HG03439 (cell line): Measurements from ENCODE around the gene FGF6.

Source experiments
- ATAC-seq: cut with Tn5 transposase; IDR thresholded peaks from one replicate; pipeline ENCODE4 v1.9.1; 2021; ENCODE audit warnings: mild to moderate bottlenecking, moderate library complexity; ENCODE audit not compliant: unreplicated experiment

The FGF6 gene

GRCh38 chr12:4448371-4448940 lies 2.8 kb upstream of the FGF6 start:
- no peak for ATAC-seq

- ATAC-seq: no peak
Measured at GRCh38 chr12:4447151-4447550, 1.5 kb upstream of the FGF6 start.

GRCh38 chr12:4446335-4446734 lies 720 bp upstream of the FGF6 start:
- no peak for ATAC-seq

GRCh38 chr12:4444031-4444430 lies 1.6 kb downstream of the FGF6 start:
- ATAC-seq: no peak

- no peak for ATAC-seq
Measured at GRCh38 chr12:4443616-4444015, 2.0 kb downstream of the FGF6 start.

GRCh38 chr12:4441355-4442335 lies 4.0 kb downstream of the FGF6 start:
- ATAC-seq: no peak

- no peak for ATAC-seq
Measured at GRCh38 chr12:4440187-4440941, 5.3 kb downstream of the FGF6 start.

GRCh38 chr12:4439736-4440135 lies 5.9 kb downstream of the FGF6 start:
- ATAC-seq: no peak

GRCh38 chr12:4438834-4439596 lies 6.6 kb downstream of the FGF6 start:
- no peak for ATAC-seq

GRCh38 chr12:4435537-4435936 lies 10.1 kb downstream of the FGF6 start:
- ATAC-seq: no peak

- no peak for ATAC-seq
Measured at GRCh38 chr12:4434706-4435425, 10.7 kb downstream of the FGF6 start.

GRCh38 chr12:4434301-4434700 lies 11.3 kb downstream of the FGF6 start:
- no peak for ATAC-seq

GRCh38 chr12:4433745-4434058 lies 11.9 kb downstream of the FGF6 start:
- no peak for ATAC-seq

GRCh38 chr12:4432878-4433744 lies 12.5 kb downstream of the FGF6 start:
- no peak for ATAC-seq

GRCh38 chr12:4431866-4432265 lies 13.7 kb downstream of the FGF6 start:
- ATAC-seq: no peak

GRCh38 chr12:4431436-4431835 lies 14.2 kb downstream of the FGF6 start:
- no peak for ATAC-seq

- ATAC-seq: no peak
Measured at GRCh38 chr12:4424422-4424821, 21.2 kb downstream of the FGF6 start.

- no peak for ATAC-seq
Measured at GRCh38 chr12:4423528-4424195, 22.0 kb downstream of the FGF6 start.

GRCh38 chr12:4422985-4423384 lies 22.6 kb downstream of the FGF6 start:
- ATAC-seq: no peak
